ENCODE results near the gene GAK.

Gene GAK

GRCh38 chr4:887034-887763 is 44.9 kb downstream of the GAK start:
- H3K36me3 ChIP-seq (ENCODE audit: control insufficient read depth in 1 of 2, insufficient read depth in 2 of 2, low read length in 2 of 2) = peaks cover 46 to 90% of the 10 kb centered on the region in 2 donors

GRCh38 chr4:886244-886643 is 45.9 kb downstream of the GAK start:
- Histone ChIP-seq H3K9me3 (ENCODE audit: control insufficient read depth in 1 of 2, low read length in 2 of 2) (no peaks in the 10 kb centered on the region), H3K27ac (ENCODE audit: low read depth, low read length) (no peak overlapping the region), H3K36me3 (ENCODE audit: control insufficient read depth in 1 of 2, insufficient read depth in 2 of 2, low read length in 2 of 2) (peaks cover 50 to 95% of the 10 kb centered on the region in 2 donors), H3K4me1 (ENCODE audit: control insufficient read depth in 1 of 2, insufficient read depth in 2 of 2, low read length in 2 of 2) (no peaks in the 10 kb centered on the region), H3K27me3 (ENCODE audit: control insufficient read depth in 1 of 2, insufficient read depth in 2 of 2, low read length in 2 of 2) (no peaks in the 10 kb centered on the region), H3K9ac (ENCODE audit: low read depth in 1 of 2, low read length in 2 of 2) (no peak overlapping the region), H3K4me3 (ENCODE audit: low read depth in 1 of 2, low read length in 2 of 2) (no peak overlapping the region)

More at GRCh38 chr4:887034-887763, 44.9 kb downstream of the GAK start:
- Histone ChIP-seq H3K4me1 (ENCODE audit: control insufficient read depth in 1 of 2, insufficient read depth in 2 of 2, low read length in 2 of 2) (no peaks in the 10 kb centered on the region), H3K27ac (ENCODE audit: low read depth, low read length) (no peak overlapping the region), H3K4me3 (ENCODE audit: low read depth in 1 of 2, low read length in 2 of 2) (no peak overlapping the region), H3K9me3 (ENCODE audit: control insufficient read depth in 1 of 2, low read length in 2 of 2) (no peaks in the 10 kb centered on the region), H3K27me3 (ENCODE audit: control insufficient read depth in 1 of 2, insufficient read depth in 2 of 2, low read length in 2 of 2) (no peaks in the 10 kb centered on the region), H3K9ac (ENCODE audit: low read depth in 1 of 2, low read length in 2 of 2) (no peak overlapping the region)

GRCh38 chr4:885353-885752 is 46.8 kb downstream of the GAK start:
- Histone ChIP-seq H3K9me3 (ENCODE audit: control insufficient read depth in 1 of 2, low read length in 2 of 2) (no peaks in the 10 kb centered on the region), H3K4me3 (ENCODE audit: low read depth in 1 of 2, low read length in 2 of 2) (no peak overlapping the region), H3K27me3 (ENCODE audit: control insufficient read depth in 1 of 2, insufficient read depth in 2 of 2, low read length in 2 of 2) (no peaks in the 10 kb centered on the region), H3K27ac (ENCODE audit: low read depth, low read length) (no peak overlapping the region), H3K36me3 (ENCODE audit: control insufficient read depth in 1 of 2, insufficient read depth in 2 of 2, low read length in 2 of 2) (peaks cover 50 to 98% of the 10 kb centered on the region in 2 donors), H3K9ac (ENCODE audit: low read depth in 1 of 2, low read length in 2 of 2) (no peak overlapping the region), H3K4me1 (ENCODE audit: control insufficient read depth in 1 of 2, insufficient read depth in 2 of 2, low read length in 2 of 2) (no peaks in the 10 kb centered on the region)

- no peak overlapping the region for H3K4me3 ChIP-seq (ENCODE audit: low read depth in 1 of 2, low read length in 2 of 2)
- peaks cover 47 to 98% of the 10 kb centered on the region in 2 donors for H3K36me3 ChIP-seq (ENCODE audit: control insufficient read depth in 1 of 2, insufficient read depth in 2 of 2, low read length in 2 of 2)
- no peak overlapping the region for H3K9ac ChIP-seq (ENCODE audit: low read depth in 1 of 2, low read length in 2 of 2)
- H3K4me1 ChIP-seq (ENCODE audit: control insufficient read depth in 1 of 2, insufficient read depth in 2 of 2, low read length in 2 of 2) = no peaks in the 10 kb centered on the region
- no peaks in the 10 kb centered on the region for H3K9me3 ChIP-seq (ENCODE audit: control insufficient read depth in 1 of 2, low read length in 2 of 2)
- H3K27me3 ChIP-seq (ENCODE audit: control insufficient read depth in 1 of 2, insufficient read depth in 2 of 2, low read length in 2 of 2) = no peaks in the 10 kb centered on the region
- no peak overlapping the region for H3K27ac ChIP-seq (ENCODE audit: low read depth, low read length)
Observed at GRCh38 chr4:884896-885295, 47.2 kb downstream of the GAK start.

GRCh38 chr4:884259-884658 is 47.9 kb downstream of the GAK start:
- peaks cover 41 to 98% of the 10 kb centered on the region in 2 donors for H3K36me3 ChIP-seq (ENCODE audit: control insufficient read depth in 1 of 2, insufficient read depth in 2 of 2, low read length in 2 of 2)
- H3K27ac ChIP-seq (ENCODE audit: low read depth, low read length) = no peak overlapping the region
- no peak overlapping the region for H3K9ac ChIP-seq (ENCODE audit: low read depth in 1 of 2, low read length in 2 of 2)
- H3K4me3 ChIP-seq (ENCODE audit: low read depth in 1 of 2, low read length in 2 of 2) = no peak overlapping the region
- H3K9me3 ChIP-seq (ENCODE audit: control insufficient read depth in 1 of 2, low read length in 2 of 2) = no peaks in the 10 kb centered on the region
- no peaks in the 10 kb centered on the region for H3K4me1 ChIP-seq (ENCODE audit: control insufficient read depth in 1 of 2, insufficient read depth in 2 of 2, low read length in 2 of 2)
- no peaks in the 10 kb centered on the region for H3K27me3 ChIP-seq (ENCODE audit: control insufficient read depth in 1 of 2, insufficient read depth in 2 of 2, low read length in 2 of 2)

GRCh38 chr4:883377-884095 is 48.6 kb downstream of the GAK start:
- H3K9me3 ChIP-seq (ENCODE audit: control insufficient read depth in 1 of 2, low read length in 2 of 2) = no peaks in the 10 kb centered on the region
- peaks cover 38 to 98% of the 10 kb centered on the region in 2 donors for H3K36me3 ChIP-seq (ENCODE audit: control insufficient read depth in 1 of 2, insufficient read depth in 2 of 2, low read length in 2 of 2)
- H3K4me1 ChIP-seq (ENCODE audit: control insufficient read depth in 1 of 2, insufficient read depth in 2 of 2, low read length in 2 of 2) = no peaks in the 10 kb centered on the region
- no peak overlapping the region for H3K9ac ChIP-seq (ENCODE audit: low read depth in 1 of 2, low read length in 2 of 2)
- H3K4me3 ChIP-seq (ENCODE audit: low read depth in 1 of 2, low read length in 2 of 2) = no peak overlapping the region
- H3K27ac ChIP-seq (ENCODE audit: low read depth, low read length) = no peak overlapping the region
- no peaks in the 10 kb centered on the region for H3K27me3 ChIP-seq (ENCODE audit: control insufficient read depth in 1 of 2, insufficient read depth in 2 of 2, low read length in 2 of 2)

GRCh38 chr4:882646-883045 is 49.5 kb downstream of the GAK start:
- H3K27me3 ChIP-seq (ENCODE audit: control insufficient read depth in 1 of 2, insufficient read depth in 2 of 2, low read length in 2 of 2) = no peaks in the 10 kb centered on the region
- H3K9ac ChIP-seq (ENCODE audit: low read depth in 1 of 2, low read length in 2 of 2) = no peak overlapping the region
- no peaks in the 10 kb centered on the region for H3K4me1 ChIP-seq (ENCODE audit: control insufficient read depth in 1 of 2, insufficient read depth in 2 of 2, low read length in 2 of 2)
- no peaks in the 10 kb centered on the region for H3K9me3 ChIP-seq (ENCODE audit: control insufficient read depth in 1 of 2, low read length in 2 of 2)
- H3K27ac ChIP-seq (ENCODE audit: low read depth, low read length) = no peak overlapping the region
- H3K4me3 ChIP-seq (ENCODE audit: low read depth in 1 of 2, low read length in 2 of 2) = no peak overlapping the region
- peaks cover 40 to 96% of the 10 kb centered on the region in 2 donors for H3K36me3 ChIP-seq (ENCODE audit: control insufficient read depth in 1 of 2, insufficient read depth in 2 of 2, low read length in 2 of 2)

- Histone ChIP-seq H3K9me3 (ENCODE audit: control insufficient read depth in 1 of 2, low read length in 2 of 2) (no peaks in the 10 kb centered on the region), H3K27ac (ENCODE audit: low read depth, low read length) (no peak overlapping the region), H3K36me3 (ENCODE audit: control insufficient read depth in 1 of 2, insufficient read depth in 2 of 2, low read length in 2 of 2) (peaks cover 33 to 96% of the 10 kb centered on the region in 2 donors), H3K9ac (ENCODE audit: low read depth in 1 of 2, low read length in 2 of 2) (no peak overlapping the region), H3K27me3 (ENCODE audit: control insufficient read depth in 1 of 2, insufficient read depth in 2 of 2, low read length in 2 of 2) (no peaks in the 10 kb centered on the region), H3K4me3 (ENCODE audit: low read depth in 1 of 2, low read length in 2 of 2) (no peak overlapping the region), H3K4me1 (ENCODE audit: control insufficient read depth in 1 of 2, insufficient read depth in 2 of 2, low read length in 2 of 2) (no peaks in the 10 kb centered on the region)
Observed at GRCh38 chr4:881709-882108, 50.4 kb downstream of the GAK start.

- Histone ChIP-seq H3K9ac (ENCODE audit: low read depth in 1 of 2, low read length in 2 of 2) (no peak overlapping the region), H3K36me3 (ENCODE audit: control insufficient read depth in 1 of 2, insufficient read depth in 2 of 2, low read length in 2 of 2) (peaks cover 36 to 97% of the 10 kb centered on the region in 2 donors), H3K27ac (ENCODE audit: low read depth, low read length) (no peak overlapping the region), H3K4me3 (ENCODE audit: low read depth in 1 of 2, low read length in 2 of 2) (no peak overlapping the region), H3K9me3 (ENCODE audit: control insufficient read depth in 1 of 2, low read length in 2 of 2) (no peaks in the 10 kb centered on the region), H3K4me1 (ENCODE audit: control insufficient read depth in 1 of 2, insufficient read depth in 2 of 2, low read length in 2 of 2) (no peaks in the 10 kb centered on the region), H3K27me3 (ENCODE audit: control insufficient read depth in 1 of 2, insufficient read depth in 2 of 2, low read length in 2 of 2) (no peaks in the 10 kb centered on the region)
Observed at GRCh38 chr4:880684-881405, 51.3 kb downstream of the GAK start.

- no peaks in the 10 kb centered on the region for H3K4me1 ChIP-seq (ENCODE audit: control insufficient read depth in 1 of 2, insufficient read depth in 2 of 2, low read length in 2 of 2)
- H3K9ac ChIP-seq (ENCODE audit: low read depth in 1 of 2, low read length in 2 of 2) = no peak overlapping the region
- no peak overlapping the region for H3K27ac ChIP-seq (ENCODE audit: low read depth, low read length)
- H3K9me3 ChIP-seq (ENCODE audit: control insufficient read depth in 1 of 2, low read length in 2 of 2) = no peaks in the 10 kb centered on the region
- H3K36me3 ChIP-seq (ENCODE audit: control insufficient read depth in 1 of 2, insufficient read depth in 2 of 2, low read length in 2 of 2) = peaks cover 44 to 98% of the 10 kb centered on the region in 2 donors
- H3K4me3 ChIP-seq (ENCODE audit: low read depth in 1 of 2, low read length in 2 of 2) = no peak overlapping the region
- H3K27me3 ChIP-seq (ENCODE audit: control insufficient read depth in 1 of 2, insufficient read depth in 2 of 2, low read length in 2 of 2) = no peaks in the 10 kb centered on the region
Observed at GRCh38 chr4:879729-880077, 52.4 kb downstream of the GAK start.

Data from duodenal mucosa (tissue), 2 donors.